ENCODE data around the gene GBGT1. TPM values are rescaled to one million over a fixed set of nuclear protein-coding genes. Genes with fewer than 3 reads are reported as not detected.

GBGT1 gene
- total and polyA plus RNA-seq, 5 donors, result 7.4 to 12.8 (median 10.2) TPM

DNA sequence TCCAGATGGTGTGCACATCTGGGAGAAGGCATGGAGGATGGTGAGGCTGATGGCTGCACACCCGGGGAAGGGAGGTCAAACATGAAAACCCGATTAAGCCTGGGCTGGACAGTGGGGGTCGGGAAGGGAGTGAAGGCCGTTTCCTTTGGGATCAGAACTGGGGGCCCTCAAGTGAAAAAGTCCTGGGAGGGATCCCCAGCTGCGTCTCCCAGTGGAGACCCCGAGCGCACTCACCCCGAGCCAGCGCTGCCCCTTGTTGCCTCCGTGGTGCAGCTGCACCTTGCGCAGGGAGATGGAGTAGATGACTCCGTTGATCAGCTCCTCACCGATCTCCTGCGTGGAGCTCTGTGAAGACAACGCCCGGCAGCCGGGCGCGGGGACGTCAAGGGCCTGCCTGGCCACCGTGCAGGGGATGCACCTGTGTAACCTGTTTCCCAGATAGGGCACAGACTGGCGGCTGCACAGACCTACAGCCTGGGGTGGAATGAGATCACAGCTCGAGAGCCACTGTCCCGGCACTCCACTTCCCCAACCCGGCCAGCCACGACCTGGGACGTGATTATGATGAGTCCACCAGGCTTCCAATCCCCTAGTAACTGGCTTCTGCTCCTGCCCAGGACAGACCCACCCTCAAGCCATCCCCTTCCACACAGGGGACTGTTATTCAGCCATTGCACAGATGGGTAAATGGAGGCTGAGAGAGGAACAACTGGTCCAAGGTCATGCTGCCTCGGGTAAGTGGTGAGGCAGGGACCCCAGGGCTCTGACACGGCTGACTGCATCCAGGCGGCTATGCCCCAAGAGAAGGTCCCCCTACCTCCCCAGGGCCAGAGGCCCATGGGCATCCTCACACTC, 51.7 kb downstream of the GBGT1 start:
- 88% methylated on average over 30 of the region's 30 CpGs for WGBS
- Histone ChIP-seq H3K27me3 (ENCODE audit: control insufficient read depth, insufficient read depth) (no peaks in the 10 kb centered on the region), H3K4me3 (ENCODE audit: low read length) (no peak overlapping the region), H3K9me3 (ENCODE audit: control insufficient read depth, low read length) (no peaks in the 10 kb centered on the region), H3K27ac (ENCODE audit: low read length) (no peak overlapping the region), H3K4me1 (ENCODE audit: control insufficient read depth, insufficient read depth, low read length) (peaks cover 23% of the 10 kb centered on the region)
- DNase-seq (peak in 2 of 3 donors; percentile 8 to 48), ATAC-seq (no peak)
- intact Hi-C loops (cut with DNase I), result no loop called here

DNA sequence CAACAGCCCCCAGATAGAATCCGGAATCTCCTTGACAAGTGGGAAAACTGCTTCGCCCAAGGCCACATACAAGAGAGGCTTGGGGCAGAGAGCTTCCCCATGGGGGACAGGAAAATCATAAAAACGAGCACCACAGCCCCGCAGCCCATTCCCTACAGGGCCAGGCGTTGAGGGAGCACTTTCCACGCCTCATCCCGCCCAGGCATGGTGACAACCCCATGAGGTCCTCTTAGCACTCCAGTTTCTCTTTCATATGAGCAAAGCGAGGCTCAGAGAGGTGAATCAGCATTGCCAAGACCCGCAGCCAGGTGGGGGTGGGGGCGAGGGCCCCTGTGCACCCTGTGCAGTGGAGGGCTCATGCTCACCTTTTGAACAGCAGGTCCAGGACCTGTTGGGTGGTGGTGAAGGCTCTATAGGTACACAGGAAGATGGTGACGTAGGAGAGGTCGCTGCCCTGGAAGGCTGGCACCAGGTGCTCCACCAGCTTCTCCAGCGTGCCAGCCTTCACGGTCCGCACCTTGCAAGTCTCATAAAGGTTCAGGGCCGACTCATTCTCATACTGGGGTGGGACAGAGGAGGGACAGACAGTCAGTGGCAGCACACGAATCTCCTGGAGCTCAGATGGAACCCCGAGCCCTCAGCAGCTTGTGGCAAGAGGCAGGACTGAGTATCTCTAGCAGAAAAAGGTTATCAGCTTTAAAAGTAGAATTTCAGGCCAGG, 53.6 kb downstream of the GBGT1 start:
- Histone ChIP-seq H3K4me3 (ENCODE audit: low read length) (no peak overlapping the region), H3K4me1 (ENCODE audit: control insufficient read depth, insufficient read depth, low read length) (peaks cover 23% of the 10 kb centered on the region), H3K9me3 (ENCODE audit: control insufficient read depth, low read length) (no peaks in the 10 kb centered on the region), H3K27ac (ENCODE audit: low read length) (no peak overlapping the region), H3K27me3 (ENCODE audit: control insufficient read depth, insufficient read depth) (no peaks in the 10 kb centered on the region)
- ATAC-seq (no peak), DNase-seq (peak in 2 of 3 donors; percentile 16 to 31)
- WGBS, result 92% methylated on average over 18 of the region's 18 CpGs
- intact Hi-C loops (cut with DNase I), result no loop called here

- DNase-seq (peak in 2 of 3 donors; percentile 40 to 49), ATAC-seq (no peak)
- peaks cover 13% of the 10 kb centered on the region for H3K4me1 ChIP-seq (ENCODE audit: control insufficient read depth, insufficient read depth, low read length)
- no peak overlapping the region for H3K27ac ChIP-seq (ENCODE audit: low read length)
- 92% methylated on average over 19 of the region's 19 CpGs for WGBS
- H3K4me3 ChIP-seq (ENCODE audit: low read length), result no peak overlapping the region
- no peaks in the 10 kb centered on the region for H3K9me3 ChIP-seq (ENCODE audit: control insufficient read depth, low read length)
- no peaks in the 10 kb centered on the region for H3K27me3 ChIP-seq (ENCODE audit: control insufficient read depth, insufficient read depth)
- intact Hi-C loops (cut with DNase I), result no loop called here
Measured at GRCh38 chr9:133108794-133109641, 54.7 kb downstream of the GBGT1 start.

DNA sequence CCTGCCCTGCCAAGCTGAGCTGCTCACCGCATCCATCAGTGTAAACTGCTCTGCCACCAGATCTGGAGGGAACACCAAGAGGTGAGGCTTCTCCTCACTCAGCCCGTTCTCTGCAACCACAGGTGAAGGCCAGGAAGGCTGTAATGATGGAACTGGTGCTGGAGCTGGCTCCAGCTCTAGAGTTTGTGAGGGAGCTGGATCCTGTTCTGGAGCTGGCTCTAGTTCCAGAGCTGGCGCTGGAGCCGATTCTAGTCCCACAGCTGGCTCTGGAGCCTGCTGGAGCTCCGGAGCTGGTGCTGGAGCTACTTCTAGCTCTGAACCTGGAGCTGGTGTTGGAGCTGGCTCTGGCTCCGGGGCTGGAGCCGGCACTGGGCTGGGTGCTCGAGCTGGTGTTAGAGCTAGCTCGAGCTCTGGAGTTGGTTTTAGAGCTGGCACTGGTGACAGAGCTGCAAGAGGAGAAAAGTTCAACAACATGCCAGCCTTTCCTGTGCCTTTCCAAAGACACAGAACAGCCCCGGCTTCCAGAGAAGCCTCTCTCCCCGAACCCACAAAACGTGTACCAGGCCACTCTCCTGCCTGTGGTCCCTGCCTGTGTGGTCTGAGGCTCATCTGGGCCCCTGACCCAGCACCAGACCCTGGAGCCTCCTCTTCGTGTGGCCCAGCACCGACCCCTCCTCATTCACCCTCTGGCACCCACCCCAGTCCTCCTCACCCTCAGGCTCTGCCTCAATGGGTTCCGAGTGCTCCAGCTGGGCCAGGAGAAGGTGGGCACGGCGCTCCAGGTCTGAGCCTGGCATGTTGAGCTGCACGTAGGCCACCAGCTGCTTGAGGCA, 55.5 kb downstream of the GBGT1 start:
- no peak overlapping the region for H3K4me3 ChIP-seq (ENCODE audit: low read length)
- no peaks in the 10 kb centered on the region for H3K9me3 ChIP-seq (ENCODE audit: control insufficient read depth, low read length)
- H3K27me3 ChIP-seq (ENCODE audit: control insufficient read depth, insufficient read depth), result no peaks in the 10 kb centered on the region
- DNase-seq (peak in 2 of 3 donors; percentile 41 to 44), ATAC-seq (no peak)
- H3K27ac ChIP-seq (ENCODE audit: low read length), result no peak overlapping the region
- WGBS, result 92% methylated on average over 18 of the region's 18 CpGs
- intact Hi-C loops (cut with DNase I), result no loop called here
- peaks cover 6% of the 10 kb centered on the region for H3K4me1 ChIP-seq (ENCODE audit: control insufficient read depth, insufficient read depth, low read length)

- WGBS, result 89% methylated on average over 13 of the region's 13 CpGs
- ATAC-seq (no peak), DNase-seq (peak in 1 of 3 donors; percentile 35)
- no peaks in the 10 kb centered on the region for H3K4me1 ChIP-seq (ENCODE audit: control insufficient read depth, insufficient read depth, low read length)
- no peaks in the 10 kb centered on the region for H3K9me3 ChIP-seq (ENCODE audit: control insufficient read depth, low read length)
- intact Hi-C loops (cut with DNase I), result no loop called here
- no peaks in the 10 kb centered on the region for H3K27me3 ChIP-seq (ENCODE audit: control insufficient read depth, insufficient read depth)
- no peak overlapping the region for H3K4me3 ChIP-seq (ENCODE audit: low read length)
- no peak overlapping the region for H3K27ac ChIP-seq (ENCODE audit: low read length)
Measured at GRCh38 chr9:133107245-133107722, 56.4 kb downstream of the GBGT1 start.

- no peak overlapping the region for H3K27ac ChIP-seq (ENCODE audit: low read length)
- DNase-seq, result peak in 1 of 3 donors; percentile 21
- no peak for ATAC-seq
- H3K4me3 ChIP-seq (ENCODE audit: low read length), result no peak overlapping the region
- H3K4me1 ChIP-seq (ENCODE audit: control insufficient read depth, insufficient read depth, low read length), result no peaks in the 10 kb centered on the region
- 94% methylated on average over 17 of the region's 17 CpGs for WGBS
- intact Hi-C loops (cut with DNase I), result no loop called here
- no peaks in the 10 kb centered on the region for H3K27me3 ChIP-seq (ENCODE audit: control insufficient read depth, insufficient read depth)
- no peaks in the 10 kb centered on the region for H3K9me3 ChIP-seq (ENCODE audit: control insufficient read depth, low read length)
Measured at GRCh38 chr9:133106511-133107244, 57.0 kb downstream of the GBGT1 start.

DNA sequence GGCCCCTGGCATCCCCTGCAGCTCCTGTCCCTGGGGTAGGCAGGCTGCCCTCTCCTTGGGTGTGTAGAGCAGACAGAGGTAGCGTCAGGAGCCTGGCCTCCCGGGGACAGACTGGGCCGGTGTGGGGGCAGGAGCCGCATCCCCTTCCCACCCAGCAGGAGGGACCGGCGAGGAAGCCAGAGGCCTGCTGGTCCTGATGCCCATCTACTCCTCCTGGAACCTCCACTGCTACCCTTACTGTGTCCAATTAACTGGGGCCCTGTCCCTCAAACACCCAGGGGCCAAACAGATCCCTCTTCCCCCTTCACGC, 58.3 kb downstream of the GBGT1 start:
- no peaks in the 10 kb centered on the region for H3K9me3 ChIP-seq (ENCODE audit: control insufficient read depth, low read length)
- WGBS, result 86% methylated on average over 7 of the region's 7 CpGs
- DNase-seq (no peak), ATAC-seq (no peak)
- intact Hi-C loops (cut with DNase I), result no loop called here
- H3K4me3 ChIP-seq (ENCODE audit: low read length), result no peak overlapping the region
- H3K27me3 ChIP-seq (ENCODE audit: control insufficient read depth, insufficient read depth), result no peaks in the 10 kb centered on the region
- no peak overlapping the region for H3K27ac ChIP-seq (ENCODE audit: low read length)
- no peaks in the 10 kb centered on the region for H3K4me1 ChIP-seq (ENCODE audit: control insufficient read depth, insufficient read depth, low read length)

- DNase-seq, result peak in 1 of 3 donors; percentile 44
- WGBS, result 88% methylated on average over 15 of the region's 15 CpGs
- Histone ChIP-seq H3K9me3 (ENCODE audit: control insufficient read depth, low read length) (no peaks in the 10 kb centered on the region), H3K27me3 (ENCODE audit: control insufficient read depth, insufficient read depth) (no peaks in the 10 kb centered on the region), H3K4me1 (ENCODE audit: control insufficient read depth, insufficient read depth, low read length) (no peaks in the 10 kb centered on the region), H3K4me3 (ENCODE audit: low read length) (no peak overlapping the region), H3K27ac (ENCODE audit: low read length) (no peak overlapping the region)
- intact Hi-C loops (cut with DNase I), result no loop called here
- ATAC-seq, result no peak
Measured at GRCh38 chr9:133104718-133105460, 58.8 kb downstream of the GBGT1 start.

DNA sequence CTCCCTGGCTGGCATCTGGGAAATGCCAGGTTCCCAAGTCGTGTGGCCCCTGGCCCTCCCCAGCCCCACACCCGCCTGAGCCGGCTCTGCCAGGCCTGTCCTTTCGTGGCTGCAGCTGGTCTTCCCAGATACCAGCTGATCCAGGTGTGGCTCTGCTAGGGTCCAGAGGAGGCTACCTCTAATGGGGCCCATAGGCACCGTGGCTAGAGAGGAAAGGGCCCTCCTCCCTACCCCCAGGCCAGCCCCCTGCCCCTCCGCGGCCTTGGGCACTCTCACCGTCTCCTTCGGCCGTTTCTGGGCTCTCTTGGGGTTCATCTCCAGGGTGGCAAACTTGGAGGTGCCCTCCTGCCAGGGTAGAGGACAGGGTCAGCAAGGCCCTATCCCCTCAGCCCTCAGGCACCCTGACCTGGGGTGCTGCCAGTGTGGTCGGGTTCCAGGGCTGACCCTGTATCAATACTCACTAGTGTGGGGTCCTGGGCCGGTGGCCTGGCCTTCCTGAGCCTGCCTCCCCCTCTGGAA, 59.7 kb downstream of the GBGT1 start:
- DNase-seq, result peak in 1 of 3 donors; percentile 45
- no peaks in the 10 kb centered on the region for H3K4me1 ChIP-seq (ENCODE audit: control insufficient read depth, insufficient read depth, low read length)
- no peak overlapping the region for H3K4me3 ChIP-seq (ENCODE audit: low read length)
- intact Hi-C loops (cut with DNase I), result loop anchor here (1.0 to 2.0 kb wide), 2 partner anchors 40 to 43 kb away; no protein-coding TSS in a partner anchor
- no peak for ATAC-seq
- no peaks in the 10 kb centered on the region for H3K9me3 ChIP-seq (ENCODE audit: control insufficient read depth, low read length)
- WGBS, result 85% methylated on average over 12 of the region's 12 CpGs
- no peaks in the 10 kb centered on the region for H3K27me3 ChIP-seq (ENCODE audit: control insufficient read depth, insufficient read depth)
- H3K27ac ChIP-seq (ENCODE audit: low read length), result no peak overlapping the region

Data from right cardiac atrium (tissue), 5 donors.